HCT116 (cell line): ENCODE data around the gene RABGAP1. TPM values are rescaled to one million over a fixed set of nuclear protein-coding genes. Genes with fewer than 3 reads are reported as not detected.

ENCODE experiments used
- ATAC-seq: fragments of 200-7000 bp; cut with Tn5 transposase; 2 replicates; pipeline ENCODE4 v1.9.1; 2020; ENCODE audit warnings: mild to moderate bottlenecking, moderate library complexity
- BruUV-seq: library from RNA; stranded (reverse); fragments of 400-500 nt; replicated peaks from 2 replicates; lab custom pipeline; 2021; lab: Mats Ljungman, UMichigan
- CTCF ChIA-PET: fragments of 300-600 bp; sonication (Branson Sonifier 250); formaldehyde crosslinking; loops from one replicate; lab custom pipeline; 2021; ENCODE audit warnings: antibody characterized with exemption; lab: Charles Lee
- POLR2A ChIA-PET: fragments of 300-600, 350-600 bp; sonication (Branson Sonifier 250); formaldehyde crosslinking; loops from one replicate; lab custom pipeline; 2021; ENCODE audit warnings: antibody characterized with exemption; lab: Charles Lee
- RAD21 ChIA-PET, 2 experiments: fragments of 300-600 bp; sonication (Branson Sonifier 250); formaldehyde crosslinking; loops; one replicate each; lab custom pipeline; 2023; ENCODE audit warnings: low total read pairs in 2 of 2; ENCODE audit not compliant: uncharacterized antibody in 2 of 2, unreplicated experiment in 2 of 2, low non-redundant PET in 1 of 2; lab: Charles Lee
- DNase-seq: peaks from one replicate; pipeline ENCODE4 v3.0.0-alpha.2; 2010; ENCODE audit warnings: low read depth, low spot score
- H2AFZ ChIP-seq: fragments of 200-600 bp; shearing (Covaris generic), sonication (generic); 2 replicates; pipeline ENCODE4 v1.6.1; 2017; ENCODE audit warnings: low read depth, mixed run types, mixed read lengths, antibody characterized with exemption, low read length; ENCODE audit not compliant: poor library complexity, severe bottlenecking
- H3K27ac ChIP-seq: 2 replicates; pipeline ENCODE4 v1.5.1; 2012; ENCODE audit warnings: low read depth, low read length
- H3K27me3 ChIP-seq: fragments of 200-600 bp; sonication (generic); 2 replicates; pipeline ENCODE4 v1.6.1; 2016; ENCODE audit warnings: mixed run types, low read length, mixed read lengths; ENCODE audit not compliant: insufficient read depth
- H3K36me3 ChIP-seq, 2 experiments: fragments of 200-500 bp in 1 of 2; fragments of 200-600 bp in 1 of 2; sonication (Bioruptor generic) in 1 of 2; sonication (generic) in 1 of 2; 2 replicates each; pipeline versions ENCODE4 v1.5.1 to v1.6.1; 2014 to 2016; ENCODE audit warnings: low read length in 2 of 2, inconsistent platforms in 1 of 2, mixed read lengths in 1 of 2, mixed run types in 1 of 2; ENCODE audit not compliant: insufficient read depth in 2 of 2, control insufficient read depth in 1 of 2
- H3K4me1 ChIP-seq, 2 experiments: fragments of 200-600 bp in 1 of 2; sonication (generic) in 1 of 2; 2 replicates each; pipeline versions ENCODE4 v1.5.1 to v1.6.1; 2012 to 2017; ENCODE audit warnings: low read length in 2 of 2, inconsistent platforms in 1 of 2, mild to moderate bottlenecking in 1 of 2, mixed read lengths in 1 of 2, mixed run types in 1 of 2, moderate library complexity in 1 of 2; ENCODE audit not compliant: insufficient read depth in 2 of 2, control insufficient read depth in 1 of 2
- H3K4me2 ChIP-seq: fragments of 200-600 bp; sonication (generic); 2 replicates; pipeline ENCODE4 v1.6.1; 2017; ENCODE audit warnings: mixed run types, low read length, mixed read lengths
- H3K4me3 ChIP-seq, 2 experiments: fragments of 200-600 bp in 1 of 2; sonication (generic) in 1 of 2; replicated peaks in 1 of 2; 2 replicates each; pipeline ENCODE4 v1.5.1; 2011 to 2016; ENCODE audit warnings: low read length in 2 of 2, control low read depth in 1 of 2, low read depth in 1 of 2, mild to moderate bottlenecking in 1 of 2, mixed read lengths in 1 of 2, mixed run types in 1 of 2
- H3K79me2 ChIP-seq: fragments of 200-600 bp; sonication (generic); 2 replicates; pipeline ENCODE4 v1.6.1; 2017; ENCODE audit warnings: mild to moderate bottlenecking, mixed run types, low read length, moderate library complexity, mixed read lengths; ENCODE audit not compliant: insufficient read depth
- H3K9ac ChIP-seq: fragments of 200-600 bp; sonication (generic); 2 replicates; pipeline ENCODE4 v1.6.1; 2016; ENCODE audit warnings: low read length, mixed read lengths
- H3K9me2 ChIP-seq: fragments of 200-600 bp; sonication (generic), shearing (Covaris generic); 2 replicates; pipeline ENCODE4 v1.6.1; 2017; ENCODE audit warnings: mixed run types, mild to moderate bottlenecking, moderate library complexity; ENCODE audit not compliant: insufficient read depth
- H3K9me3 ChIP-seq, 2 experiments: fragments of 200-500 bp in 1 of 2; fragments of 200-600 bp in 1 of 2; sonication (Bioruptor generic) in 1 of 2; sonication (generic) in 1 of 2; 2 replicates each; pipeline ENCODE4 v1.6.1; 2014 to 2017; ENCODE audit warnings: low read length in 2 of 2, mixed read lengths in 2 of 2, inconsistent platforms in 1 of 2, low read depth in 1 of 2, mild to moderate bottlenecking in 1 of 2, mixed run types in 1 of 2, moderate library complexity in 1 of 2; ENCODE audit not compliant: control insufficient read depth in 1 of 2, insufficient read depth in 1 of 2
- H4K20me1 ChIP-seq: fragments of 200-600 bp; sonication (generic), shearing (Covaris generic); 2 replicates; pipeline ENCODE4 v1.6.1; 2017; ENCODE audit warnings: mixed run types, mild to moderate bottlenecking, moderate library complexity; ENCODE audit not compliant: insufficient read depth
- CEBPB ChIP-seq: IDR thresholded peaks from 2 replicates; pipeline ENCODE4 v1.6.1; 2012; ENCODE audit warnings: low read depth
- ELF1 ChIP-seq: IDR thresholded peaks from 2 replicates; pipeline ENCODE4 v1.6.1; 2012; ENCODE audit warnings: low read depth, borderline replicate concordance
- POLR2AphosphoS5 ChIP-seq: IDR thresholded peaks from 2 replicates; pipeline ENCODE4 v1.6.1; 2011; ENCODE audit warnings: mild to moderate bottlenecking, low read depth, low read length, moderate library complexity
- REST ChIP-seq: IDR thresholded peaks from 2 replicates; pipeline ENCODE4 v1.6.1; 2012; ENCODE audit warnings: low read depth
- SIN3A ChIP-seq: IDR thresholded peaks from 2 replicates; pipeline ENCODE4 v1.6.1; 2012; ENCODE audit warnings: low read depth
- SRF ChIP-seq: IDR thresholded peaks from 2 replicates; pipeline ENCODE4 v1.6.1; 2012; ENCODE audit warnings: low read depth
- ZBTB33 ChIP-seq: IDR thresholded peaks from 2 replicates; pipeline ENCODE4 v1.6.1; 2011; ENCODE audit warnings: mild to moderate bottlenecking, low read length, moderate library complexity; ENCODE audit not compliant: insufficient replicate concordance; ENCODE audit errors: extremely low read depth
- ZNF274 ChIP-seq: fragments of 200-500 bp; sonication (Bioruptor generic); IDR thresholded peaks from 2 replicates; pipeline ENCODE4 v1.6.1; 2014; ENCODE audit warnings: mild to moderate bottlenecking, low read depth, low read length, inconsistent platforms
- intact Hi-C: fragments of 100-400 bp; cut with micrococcal nuclease; formaldehyde crosslinking; loops from 2 replicates; pipeline ENCODE4 v1.10.0; 2022
- total RNA-seq: library from RNA; stranded (reverse); gene quantifications from one replicate; pipeline ENCODE4 v1.2.1, GENCODE V29; 2021; ENCODE audit not compliant: unreplicated experiment

Gene RABGAP1
- total RNA-seq, 1 experiment from 2014 or later, result 29.7 TPM

- intact Hi-C loops, result no loop called here
- ChIA-PET CTCF (interaction anchor here (1.7 kb wide), 1 partner anchor 238 kb away, joined by 5 read pairs; no protein-coding TSS in a partner anchor), RAD21 (no interaction called here), POLR2A (no interaction called here)
- no peak for DNase-seq
- Histone ChIP-seq H3K27me3 (no peaks in the 10 kb centered on the region), H2AFZ (no peak overlapping the region), H3K36me3 (peaks cover 0 to 6% of the 10 kb centered on the region in 2 experiments; a peak in 1 of 4 replicates), H3K4me3 (no peak overlapping the region), H3K4me2 (no peak overlapping the region), H3K9me3 (no peaks in the 10 kb centered on the region), H4K20me1 (no peaks in the 10 kb centered on the region), H3K27ac (no peak overlapping the region), H3K4me1 (no peaks in the 10 kb centered on the region), H3K79me2 (no peaks in the 10 kb centered on the region), H3K9ac (no peak overlapping the region), H3K9me2 (no peaks in the 10 kb centered on the region)
- ATAC-seq, result no peak
- no TSS peak for BruUV-seq
- TF ChIP-seq SIN3A (no peak), CEBPB (no peak), ZBTB33 (no peak), ZNF274 (no peak), SRF (no peak), REST (no peak), POLR2AphosphoS5 (no peak), ELF1 (no peak)
Measured at GRCh38 chr9:123112015-123112975, 171.5 kb downstream of the RABGAP1 start.
